GM19467 (cell line): Measurements from ENCODE around the gene ENOPH1.
"Not testable (repeated sequence)": the region's sequence is repeated elsewhere in the genome, so short reads cannot be mapped to it uniquely, and the experiment has no call there.

Experiments used
- ATAC-seq: cut with Tn5 transposase; IDR thresholded peaks from one replicate; pipeline ENCODE4 v1.9.1; 2021; ENCODE audit warnings: mild to moderate bottlenecking, moderate library complexity; ENCODE audit not compliant: unreplicated experiment

ENOPH1 gene

GRCh38 chr4:82430193-82430963 is at the start of gene ENOPH1, which contains the start of gene HNRNPDL:
ENOPH1 (plus strand) TSS chr4:82430590; CDS start chr4:82430830, 240 bp downstream.
HNRNPDL (minus strand) TSS chr4:82430462; CDS start chr4:82429690, 772 bp downstream.
- peak; percentile 70 for ATAC-seq

DNA sequence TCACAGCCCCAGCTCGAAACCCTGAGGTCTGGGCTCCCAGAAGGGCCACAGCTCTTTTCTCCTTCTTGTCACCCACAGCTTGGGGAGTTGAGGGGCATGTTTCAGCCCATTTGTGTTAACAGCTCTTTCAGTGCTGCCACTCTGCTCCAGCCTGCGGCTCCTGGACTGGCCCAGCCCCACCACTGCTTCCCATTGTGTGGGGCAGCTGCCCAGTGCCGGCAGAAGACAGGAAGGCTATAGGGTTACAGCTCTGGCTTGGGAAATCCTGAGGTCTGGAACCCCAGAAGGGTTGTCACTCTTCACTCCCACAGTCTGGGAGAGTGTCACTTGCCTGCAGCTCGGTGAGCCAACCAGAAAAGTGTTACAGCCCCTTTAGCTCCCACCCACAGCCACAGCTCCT is 49.6 kb upstream of the ENOPH1 start:
- ATAC-seq: no peak

GRCh38 chr4:82381235-82381634 is 49.2 kb upstream of the ENOPH1 start:
- ATAC-seq: no peak

DNA sequence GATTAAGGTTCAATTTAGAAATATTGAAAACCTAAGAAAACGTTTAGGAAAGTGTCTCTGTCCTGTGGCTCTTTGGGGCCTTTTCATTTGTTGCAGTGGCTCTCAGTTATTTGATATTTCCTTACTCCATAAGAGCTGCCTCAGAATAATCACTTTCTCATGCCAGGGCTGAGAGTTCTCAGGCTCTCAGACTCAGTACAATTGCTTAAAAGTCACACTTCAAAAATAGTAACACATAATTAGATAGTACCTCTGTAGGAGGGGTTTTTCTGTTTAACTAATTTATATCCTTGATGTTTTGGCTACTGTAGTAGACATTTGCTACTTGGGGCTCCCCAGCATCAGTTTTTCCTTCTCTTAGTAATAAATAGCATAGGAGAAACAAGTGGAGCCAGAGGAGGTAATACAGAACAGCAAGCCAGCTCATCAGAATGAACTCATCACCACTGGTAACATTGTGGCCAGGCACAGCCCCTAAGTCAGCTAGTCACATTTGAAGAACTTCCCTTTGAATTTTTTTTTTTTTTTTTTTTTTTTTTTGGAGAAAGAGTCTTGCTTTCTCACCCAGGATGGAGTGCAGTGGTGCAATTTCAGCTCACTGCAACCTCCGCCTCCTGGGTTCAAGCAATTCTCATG is 48.6 kb upstream of the ENOPH1 start:
- ATAC-seq: no peak

DNA sequence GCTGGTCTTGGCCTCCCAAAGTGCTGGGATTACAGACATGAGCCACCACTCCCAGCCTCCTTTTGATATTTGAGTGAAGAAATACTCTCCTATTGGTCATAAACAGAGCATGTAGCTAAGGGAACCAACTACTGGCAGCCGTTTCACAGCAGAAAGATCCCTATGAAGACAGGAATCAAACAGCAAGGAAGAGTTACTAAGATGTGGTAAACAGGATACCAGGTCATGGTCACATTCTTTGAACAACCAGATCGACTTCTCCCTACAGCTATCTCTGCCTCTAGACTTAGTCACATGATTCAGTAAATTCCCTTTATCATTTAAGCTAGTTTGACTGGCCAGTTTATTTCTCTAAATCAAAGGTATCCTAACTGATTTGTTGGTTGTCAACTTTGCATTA is 47.6 kb upstream of the ENOPH1 start:
- no peak for ATAC-seq

DNA sequence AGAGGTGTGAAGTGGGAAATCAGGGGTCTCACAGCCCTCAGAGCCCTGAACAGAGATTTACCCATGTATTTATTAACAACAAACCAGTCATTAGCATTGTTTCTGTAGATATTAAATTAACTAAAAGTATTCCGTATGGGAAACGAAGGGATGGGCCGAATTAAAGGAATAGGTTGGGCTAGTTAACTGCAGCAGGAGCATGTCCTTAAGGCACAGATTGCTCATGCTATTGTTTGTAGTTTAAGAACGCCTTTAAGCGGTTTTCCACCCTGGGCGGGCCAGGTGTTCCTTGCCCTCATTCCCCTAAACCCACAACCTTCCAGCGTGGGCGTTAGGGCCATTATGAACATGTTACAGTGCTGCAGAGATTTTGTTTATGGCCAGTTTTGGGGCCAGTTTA is 44.1 kb upstream of the ENOPH1 start:
- not testable (repeated sequence) for ATAC-seq

DNA sequence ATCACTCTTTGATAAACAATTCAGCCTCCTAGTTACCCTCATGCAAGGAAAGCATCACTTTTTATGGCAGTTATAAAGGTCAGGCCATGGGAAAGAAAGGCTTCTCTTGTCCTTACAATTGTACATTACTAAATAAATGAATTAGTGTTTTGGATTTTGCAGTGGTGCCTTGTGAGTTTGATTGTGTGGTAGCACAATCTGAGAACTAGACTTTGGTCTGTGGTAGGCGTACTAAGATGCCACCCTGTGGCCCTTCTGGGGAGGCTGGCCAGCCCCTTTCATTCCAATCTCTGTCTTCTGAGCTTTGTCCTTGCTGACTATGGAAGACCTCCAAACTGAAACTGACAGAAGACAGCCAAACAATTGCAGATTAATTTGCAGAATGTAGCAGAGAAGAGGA is 42.0 kb upstream of the ENOPH1 start:
- ATAC-seq: no peak

- not testable (repeated sequence) for ATAC-seq
These were observed 40.3 kb upstream of the ENOPH1 start for GRCh38 chr4:82390061-82390460.

- ATAC-seq: no peak
These were observed 35.5 kb upstream of the ENOPH1 start for GRCh38 chr4:82394896-82395295.

GRCh38 chr4:82397527-82397926 is 32.9 kb upstream of the ENOPH1 start:
- no peak for ATAC-seq

- no peak for ATAC-seq
These were observed 32.1 kb upstream of the ENOPH1 start for GRCh38 chr4:82398263-82398662.

- ATAC-seq: no peak
These were observed 28.8 kb upstream of the ENOPH1 start for GRCh38 chr4:82401600-82401999.

DNA sequence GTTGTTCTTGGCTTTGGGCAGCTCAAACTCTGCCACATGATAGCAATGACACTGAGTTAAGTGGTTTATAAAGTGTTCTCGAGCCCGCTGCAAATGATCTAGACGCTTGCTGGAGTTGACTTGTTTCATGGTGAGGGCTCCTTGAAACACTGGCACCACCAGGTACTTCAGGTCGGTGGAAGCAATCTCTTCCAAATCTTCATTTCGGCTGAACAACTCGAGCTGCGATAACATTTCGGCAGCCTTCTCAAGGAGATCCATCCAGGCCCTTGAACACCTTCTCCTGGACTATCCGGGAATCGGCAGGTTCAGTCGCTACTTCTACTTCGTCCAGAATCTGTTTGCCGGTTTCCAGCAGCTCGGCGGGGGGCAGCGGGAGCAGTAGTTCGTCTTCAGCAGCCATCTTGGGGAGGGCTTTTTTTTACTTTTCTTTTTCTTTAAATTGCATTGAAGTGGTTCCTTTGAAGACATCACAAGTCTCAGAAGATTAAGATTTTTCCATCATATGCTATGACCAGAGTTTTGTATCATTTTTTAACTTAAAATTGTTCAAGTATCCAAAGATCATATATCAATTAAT is 28.1 kb upstream of the ENOPH1 start:
- ATAC-seq: no peak

DNA sequence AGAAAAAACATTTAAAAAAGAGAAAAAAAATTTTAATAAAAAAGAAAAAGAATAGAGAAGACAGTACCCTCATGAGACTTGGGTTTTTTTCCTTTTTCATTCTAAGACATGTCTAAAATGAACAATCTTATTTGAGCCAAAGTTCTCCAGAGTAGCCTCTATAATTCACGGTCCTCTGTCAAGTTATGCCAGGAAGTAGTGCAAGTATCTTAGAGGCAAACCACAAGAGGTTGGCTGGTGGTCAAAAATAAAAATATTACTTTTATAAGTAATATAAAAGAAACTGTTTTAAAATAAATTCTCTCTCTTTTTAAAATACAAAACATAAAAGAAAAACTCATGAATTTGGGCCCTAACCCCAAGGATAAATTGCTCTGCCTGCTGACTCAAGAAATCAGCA is 26.7 kb upstream of the ENOPH1 start:
- ATAC-seq: no peak

GRCh38 chr4:82415061-82415460 is 15.3 kb upstream of the ENOPH1 start:
- ATAC-seq: not testable (repeated sequence)

DNA sequence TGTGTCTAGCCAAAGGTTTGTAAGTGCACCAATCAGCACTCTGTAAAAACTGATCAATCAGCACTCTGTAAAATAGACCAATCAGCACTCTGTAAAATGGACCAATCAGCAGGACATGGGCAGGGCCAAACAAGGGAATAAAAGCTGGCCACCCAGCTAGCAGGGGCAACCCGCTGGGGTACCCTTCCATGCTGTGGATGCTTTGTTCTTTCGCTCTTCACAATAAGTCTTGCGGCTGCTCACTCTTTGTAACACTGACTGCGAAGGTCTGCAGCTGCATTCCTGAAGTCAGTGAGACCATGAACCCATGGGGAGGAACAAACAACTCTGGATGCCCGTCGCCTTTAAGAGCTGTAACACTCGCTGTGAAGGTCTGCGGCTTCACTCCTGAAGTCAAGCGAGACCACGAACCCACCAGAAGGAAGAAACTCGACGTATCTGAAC is 14.4 kb upstream of the ENOPH1 start:
- ATAC-seq: no peak

- no peak for ATAC-seq
These were observed 10.9 kb upstream of the ENOPH1 start for GRCh38 chr4:82419451-82419850.

DNA sequence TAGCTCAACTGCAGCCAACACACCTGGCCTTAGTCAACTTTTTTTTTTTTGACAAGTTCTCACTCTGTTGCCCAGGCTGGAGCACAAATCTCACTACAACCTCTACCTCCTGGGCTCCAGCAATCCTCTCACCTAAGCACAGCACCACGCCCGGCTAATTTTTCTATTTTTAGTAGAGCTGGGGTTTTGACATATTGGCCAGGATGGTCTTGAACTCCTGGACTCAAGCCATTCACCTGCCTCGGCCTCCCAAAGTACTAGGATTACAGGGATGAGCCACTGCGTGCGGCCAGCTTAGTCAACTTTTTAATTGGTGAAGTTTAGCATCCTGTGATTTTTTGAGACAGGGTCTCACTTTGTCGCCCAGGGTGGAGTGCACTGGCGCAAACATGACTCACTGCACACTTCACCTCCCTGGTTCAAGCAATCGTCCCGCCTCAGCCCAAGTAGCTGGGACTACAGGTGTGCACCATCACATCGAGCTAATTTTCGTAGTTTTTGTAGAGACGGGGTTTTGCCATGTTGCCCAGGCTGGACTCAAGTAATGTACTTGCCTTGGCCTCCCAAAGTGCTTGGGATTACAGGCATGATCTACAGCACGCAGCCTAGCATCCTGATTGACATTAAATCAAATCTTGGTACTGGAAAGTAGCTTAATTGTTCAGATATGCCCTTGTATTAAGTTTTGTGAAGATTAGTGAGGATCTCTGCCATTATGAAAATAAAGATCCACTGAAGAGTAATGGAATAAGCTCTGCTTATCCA is 8.4 kb upstream of the ENOPH1 start:
- ATAC-seq: no peak

DNA sequence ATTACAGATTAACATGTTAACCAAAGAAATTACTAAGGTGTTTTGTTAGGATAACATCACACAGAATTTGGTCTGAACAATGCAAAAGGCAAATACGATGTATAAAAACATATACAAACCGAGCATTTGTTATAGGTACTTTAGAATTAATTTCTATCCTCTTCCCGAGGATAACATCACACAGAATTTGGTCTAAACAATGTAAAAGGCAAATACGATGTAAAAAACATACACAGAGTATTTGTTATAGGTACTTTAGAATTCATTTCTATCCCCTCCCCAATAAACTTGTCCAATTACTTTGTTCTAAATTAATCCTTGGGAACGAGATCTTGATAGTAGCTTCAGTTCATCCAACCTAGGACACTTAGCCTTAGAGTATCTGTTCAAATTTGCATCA is 7.8 kb upstream of the ENOPH1 start:
- ATAC-seq: no peak

GRCh38 chr4:82423245-82424054 is 6.9 kb upstream of the ENOPH1 start:
- no peak for ATAC-seq
